Activated T-cell treated with anti-CD3 and anti-CD28 coated beads for 4 hours (primary cell): ENCODE results near the gene FAM193B.

ENCODE experiments used
- DNase-seq: peaks from one replicate; pipeline ENCODE4 v3.0.0-alpha.2; 2020

The FAM193B gene

DNA sequence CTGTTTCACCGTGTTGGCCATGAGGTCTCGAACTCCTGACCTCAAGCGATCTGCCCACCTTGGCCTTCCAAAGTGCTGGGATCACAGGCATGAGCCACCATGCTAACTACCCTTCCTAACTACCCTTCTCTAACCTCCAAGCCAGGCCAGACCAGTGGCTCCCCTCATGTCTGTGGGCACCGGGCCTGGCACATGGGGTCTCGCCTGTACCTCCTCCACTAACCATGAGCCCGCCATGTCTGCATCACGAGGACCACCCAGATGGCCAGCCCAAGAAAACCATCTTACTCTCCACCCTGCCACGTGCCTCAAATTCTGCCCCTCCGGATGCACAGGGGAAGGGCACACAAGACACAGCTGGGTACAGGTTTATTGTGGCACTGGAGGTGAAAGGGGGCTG, 71.3 kb downstream of the FAM193B start:
- no peak for DNase-seq

DNA sequence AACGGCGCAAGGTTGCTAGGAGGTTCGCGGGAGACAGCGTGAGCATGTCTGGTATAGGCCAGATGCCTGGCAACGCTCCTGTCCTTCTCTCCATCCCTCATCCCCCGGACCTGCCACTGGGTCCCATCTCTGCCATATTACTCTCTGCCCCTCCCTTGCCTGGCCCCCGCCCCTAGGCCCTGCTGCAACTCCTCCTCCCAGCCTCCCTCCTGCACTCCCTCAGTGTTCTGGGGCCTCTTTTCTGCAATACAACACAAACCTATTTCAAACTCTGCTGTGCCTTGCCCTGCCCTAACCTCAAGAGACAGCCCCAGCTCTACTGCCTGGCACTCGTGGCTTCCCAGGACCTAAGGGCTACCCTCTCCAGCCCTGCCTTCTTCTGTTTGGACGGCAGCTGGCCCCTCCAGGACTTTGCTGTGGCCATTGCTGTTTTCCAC, 72.0 kb downstream of the FAM193B start:
- DNase-seq, result no peak

DNA sequence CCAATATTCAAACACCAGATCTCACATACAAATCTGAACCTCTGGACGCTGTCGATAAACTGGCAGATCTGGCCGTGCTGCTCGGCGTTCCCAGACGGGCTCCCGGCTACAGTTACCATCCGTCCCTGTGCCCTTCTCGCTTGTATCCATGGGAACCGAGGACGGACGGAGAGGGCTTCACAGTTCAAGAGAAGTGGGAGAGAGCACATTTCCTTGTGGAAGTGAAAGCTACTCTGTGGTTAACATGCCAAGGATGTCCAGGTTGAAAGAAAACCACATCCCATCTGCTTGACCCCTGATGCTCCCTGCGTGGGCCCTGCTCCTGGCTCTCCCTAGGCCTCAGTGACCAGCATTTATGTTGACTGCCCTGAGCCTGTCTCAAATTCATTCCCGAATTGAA, 74.6 kb downstream of the FAM193B start:
- no peak for DNase-seq

DNA sequence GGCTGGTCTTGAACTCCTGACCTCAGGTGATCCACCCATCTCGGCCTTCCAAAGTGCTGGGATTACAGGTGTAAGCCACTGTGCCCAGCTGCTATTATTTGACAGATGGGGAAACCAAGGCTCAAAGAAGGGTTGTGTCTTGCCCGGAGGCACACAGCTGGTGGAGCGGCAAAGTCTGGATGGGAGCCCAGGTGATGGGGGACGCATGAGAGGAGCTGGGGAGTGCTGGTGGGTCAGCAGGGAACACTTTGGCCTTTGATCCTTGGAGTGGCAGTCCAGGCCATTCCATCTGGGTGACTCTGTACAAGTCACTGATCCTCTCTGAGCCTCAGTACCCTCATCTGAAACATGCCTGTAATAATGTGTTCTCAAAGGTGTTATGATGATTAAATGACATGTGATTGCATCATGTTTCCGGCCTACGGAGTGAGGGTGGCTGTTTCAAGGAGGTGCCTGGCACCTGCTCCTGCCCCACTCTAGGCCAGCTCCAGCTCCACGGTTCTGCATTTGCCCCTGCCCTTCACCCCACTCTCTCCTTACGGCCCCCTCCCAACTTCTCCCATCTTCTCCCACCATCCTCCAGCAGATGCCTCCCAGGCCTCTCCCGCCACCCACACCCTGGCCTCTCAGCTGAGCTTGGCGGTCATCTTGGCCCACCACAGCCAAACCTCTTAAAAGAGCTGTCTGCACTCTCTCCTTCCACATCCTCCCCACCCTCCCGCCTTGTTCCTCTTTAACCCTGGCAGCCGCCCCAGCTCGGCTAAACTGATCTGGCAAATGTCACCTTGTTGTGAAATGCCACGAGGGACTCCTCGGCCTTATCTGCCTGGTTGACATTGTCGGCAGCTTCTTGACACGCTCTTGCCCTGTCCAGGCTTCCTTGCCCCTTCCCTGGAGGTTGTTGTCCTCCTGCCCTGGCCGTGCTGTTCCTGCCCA, 75.4 kb downstream of the FAM193B start:
- no peak for DNase-seq

GRCh38 chr5:177477701-177478477, 76.5 kb downstream of the FAM193B start:
- no peak for DNase-seq

GRCh38 chr5:177476531-177477233, 77.7 kb downstream of the FAM193B start:
- DNase-seq, result no peak

- DNase-seq, result no peak
These were observed 78.6 kb downstream of the FAM193B start for GRCh38 chr5:177475563-177476427.

GRCh38 chr5:177474846-177475562, 79.4 kb downstream of the FAM193B start:
- no peak for DNase-seq

DNA sequence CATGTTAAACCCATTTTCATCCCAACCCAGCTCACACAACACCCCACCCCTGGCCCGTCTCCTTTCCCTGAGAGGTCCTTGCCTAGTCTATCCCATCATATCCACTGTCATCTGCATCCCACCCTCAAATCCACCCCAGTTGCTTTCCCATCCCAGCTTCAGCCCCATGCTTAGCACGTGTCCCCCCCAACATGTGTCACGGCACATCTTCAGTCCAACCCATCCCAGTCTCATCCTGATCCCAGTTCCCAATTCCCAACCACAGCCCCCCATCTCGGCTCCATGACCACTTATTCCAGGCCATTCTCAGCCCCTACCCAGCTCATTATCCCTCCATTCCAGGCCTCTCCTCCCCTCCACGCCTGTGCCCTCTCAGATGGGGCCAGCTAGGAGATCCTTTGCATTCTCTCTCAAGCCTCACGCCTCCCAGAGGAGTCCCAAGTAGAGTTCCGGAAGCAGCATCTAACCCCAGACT, 80.3 kb downstream of the FAM193B start:
- DNase-seq, result no peak

GRCh38 chr5:177473443-177474001, 80.8 kb downstream of the FAM193B start, which contains the start of gene DBN1:
TSS of gene DBN1 (minus strand) at chr5:177473634. CDS start at chr5:177473521, 113 bp downstream.
- DNase-seq, result no peak

DNA sequence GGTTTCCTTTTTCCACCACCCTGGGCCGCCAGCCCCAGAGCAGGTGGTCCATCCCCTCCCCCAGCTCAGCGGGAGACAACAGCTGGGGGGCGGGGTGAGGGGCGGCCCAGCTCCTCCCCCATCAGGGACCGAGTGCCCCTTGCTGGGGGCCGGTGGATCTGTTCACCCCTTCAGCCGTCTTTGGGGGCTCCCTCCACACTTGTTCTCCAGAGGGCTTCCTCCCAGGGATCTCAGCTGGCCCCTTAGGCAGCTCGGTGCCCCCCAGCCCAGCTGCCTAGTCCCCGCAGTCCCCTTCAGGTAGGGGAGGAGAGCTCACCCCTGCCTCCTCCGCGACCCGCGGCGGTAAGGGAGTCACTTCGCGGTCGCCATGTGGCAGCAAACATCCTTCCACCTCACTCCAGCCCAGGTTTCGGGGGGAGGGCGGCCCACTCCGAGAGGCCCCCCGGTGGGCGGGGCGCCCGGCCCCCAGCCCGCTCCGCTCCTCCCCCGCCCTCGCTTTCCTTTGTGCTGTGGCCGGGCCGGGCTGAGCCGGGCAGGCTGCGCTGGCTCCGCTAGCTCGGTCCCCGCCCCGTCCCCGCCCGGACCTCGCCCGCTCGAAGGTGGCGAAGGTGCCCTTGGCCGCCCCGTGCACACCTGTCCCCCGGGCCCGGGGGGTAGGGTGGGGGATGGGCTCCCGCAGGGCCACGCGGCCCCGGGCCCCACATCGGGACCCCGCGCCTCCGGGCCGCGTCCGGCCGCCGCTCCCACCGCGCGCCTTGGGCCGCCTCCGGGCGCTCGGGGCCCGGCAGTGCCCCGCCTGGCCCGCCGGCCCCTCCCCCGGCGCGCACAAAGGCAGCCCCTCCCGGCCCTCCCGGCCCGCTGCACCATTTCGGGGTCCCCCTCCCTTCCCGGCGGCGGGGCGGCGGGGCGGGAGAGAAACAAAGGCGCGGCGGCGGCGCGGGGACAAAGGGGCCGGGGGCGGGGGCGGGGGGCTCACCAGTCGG, 81.6 kb downstream of the FAM193B start:
- DNase-seq, result peak; percentile 42

- no peak for DNase-seq
These were observed 82.6 kb downstream of the FAM193B start for GRCh38 chr5:177471610-177472356.

- no peak for DNase-seq
These were observed 83.4 kb downstream of the FAM193B start for GRCh38 chr5:177470759-177471536.
